ENCODE data around the gene SEPTIN5.
A peak's percentile ranks its signal among the peaks of the same experiment; 100 is the strongest.

Gene SEPTIN5

GRCh38 chr22:19720150-19720827 is 6.0 kb downstream of the SEPTIN5 start:
- no peaks in the 10 kb centered on the region for H3K9me3 Mint-ChIP-seq
- no peak for TF ChIP-seq CTCF (IDR thresholded peaks at IDR 0.05; ENCODE audit: unreplicated experiment in 3 of 3)
- no peak overlapping the region for H3K27ac Mint-ChIP-seq
- peaks cover 22% of the 10 kb centered on the region for H3K36me3 Mint-ChIP-seq (ENCODE audit: low read depth)
- H3K4me1 Mint-ChIP-seq = peaks cover 33% of the 10 kb centered on the region
- peak overlapping the region; percentile 82 to 89 (median 87) for H3K4me3 Mint-ChIP-seq
- H3K27me3 Mint-ChIP-seq (ENCODE audit: low read depth) = peaks cover 58% of the 10 kb centered on the region

GRCh38 chr22:19720999-19721329 is 6.7 kb downstream of the SEPTIN5 start:
- Mint-ChIP-seq H3K27me3 (ENCODE audit: low read depth) (peaks cover 65% of the 10 kb centered on the region), H3K36me3 (ENCODE audit: low read depth) (peaks cover 22% of the 10 kb centered on the region), H3K9me3 (no peaks in the 10 kb centered on the region), H3K4me1 (peaks cover 33% of the 10 kb centered on the region), H3K27ac (no peak overlapping the region), H3K4me3 (peak overlapping the region; percentile 43 to 89 (median 78))
- no peak for TF ChIP-seq CTCF (IDR thresholded peaks at IDR 0.05; ENCODE audit: unreplicated experiment in 3 of 3)

GRCh38 chr22:19721330-19722177 is 7.3 kb downstream of the SEPTIN5 start:
- TF ChIP-seq CTCF (IDR thresholded peaks at IDR 0.05; ENCODE audit: unreplicated experiment in 3 of 3) = no peak
- no peaks in the 10 kb centered on the region for H3K9me3 Mint-ChIP-seq
- H3K4me3 Mint-ChIP-seq = peak overlapping the region in 2 of 3 experiments; percentile 12 to 43
- H3K36me3 Mint-ChIP-seq (ENCODE audit: low read depth) = peaks cover 22% of the 10 kb centered on the region
- H3K27me3 Mint-ChIP-seq (ENCODE audit: low read depth) = peaks cover 71% of the 10 kb centered on the region
- peaks cover 29% of the 10 kb centered on the region for H3K4me1 Mint-ChIP-seq
- H3K27ac Mint-ChIP-seq = no peak overlapping the region

- Mint-ChIP-seq H3K4me3 (peak overlapping the region in 2 of 3 experiments; percentile 14 to 31), H3K27ac (no peak overlapping the region), H3K36me3 (ENCODE audit: low read depth) (peaks cover 22% of the 10 kb centered on the region), H3K27me3 (ENCODE audit: low read depth) (peaks cover 79% of the 10 kb centered on the region), H3K9me3 (peaks cover 3% of the 10 kb centered on the region), H3K4me1 (peaks cover 29% of the 10 kb centered on the region)
- TF ChIP-seq CTCF (IDR thresholded peaks at IDR 0.05; ENCODE audit: unreplicated experiment in 3 of 3) = no peak
These were observed 8.1 kb downstream of the SEPTIN5 start for GRCh38 chr22:19722178-19722981.

- H3K27me3 Mint-ChIP-seq (ENCODE audit: low read depth) = peaks cover 81% of the 10 kb centered on the region
- H3K9me3 Mint-ChIP-seq = peaks cover 8% of the 10 kb centered on the region
- TF ChIP-seq CTCF (IDR thresholded peaks at IDR 0.05; ENCODE audit: unreplicated experiment in 3 of 3) = no peak
- peaks cover 26% of the 10 kb centered on the region for H3K36me3 Mint-ChIP-seq (ENCODE audit: low read depth)
- peaks cover 23% of the 10 kb centered on the region for H3K4me1 Mint-ChIP-seq
- peak overlapping the region; percentile 66 to 76 (median 69) for H3K4me3 Mint-ChIP-seq
- H3K27ac Mint-ChIP-seq = peak overlapping the region in 1 of 3 experiments; percentile 64
These were observed 8.6 kb downstream of the SEPTIN5 start for GRCh38 chr22:19722982-19723231.
